A673 (cell line): Measurements from ENCODE around the gene CUL7. TPM values are rescaled to one million over a fixed set of nuclear protein-coding genes. Genes with fewer than 3 reads are reported as not detected.
A peak's percentile ranks its signal among the peaks of the same experiment; 100 is the strongest.

Experiments
- BruUV-seq: library from RNA; stranded (reverse); fragments of 400-500 nt; replicated peaks from 2 replicates; lab custom pipeline; 2021; lab: Mats Ljungman, UMichigan
- CTCF ChIA-PET: fragments of 300-600 bp; sonication (Branson Sonifier 250); formaldehyde crosslinking; loops from one replicate; lab custom pipeline; 2022; ENCODE audit warnings: antibody characterized with exemption; lab: Charles Lee
- POLR2A ChIA-PET: fragments of 300-600 bp; sonication (Branson Sonifier 250); formaldehyde crosslinking; loops from one replicate; lab custom pipeline; 2022; ENCODE audit warnings: antibody characterized with exemption; ENCODE audit not compliant: low non-redundant PET; lab: Charles Lee
- DNase-seq: peaks from one replicate; pipeline ENCODE4 v3.0.0-alpha.2; 2015; ENCODE audit warnings: low spot score
- H3K27ac ChIP-seq: fragments of 200-600 bp; sonication (generic); 2 replicates; pipeline ENCODE4 v1.5.1; 2016; ENCODE audit warnings: mixed run types, low read depth, mild to moderate bottlenecking, mixed read lengths, antibody characterized with exemption, low read length; ENCODE audit not compliant: poor library complexity, severe bottlenecking
- H3K27me3 ChIP-seq: fragments of 200-600 bp; sonication (generic); replicated peaks from 2 replicates; pipeline ENCODE4 v1.6.1; 2017; ENCODE audit warnings: mixed run types, low read depth, mild to moderate bottlenecking, mixed read lengths, antibody characterized with exemption, low read length; ENCODE audit not compliant: insufficient read depth, poor library complexity
- H3K36me3 ChIP-seq: fragments of 200-600 bp; sonication (generic); 2 replicates; pipeline ENCODE4 v1.6.1; 2016; ENCODE audit warnings: mixed run types, mild to moderate bottlenecking, mixed read lengths, antibody characterized with exemption, low read length; ENCODE audit not compliant: insufficient read depth, poor library complexity, severe bottlenecking
- H3K4me1 ChIP-seq: fragments of 200-600 bp; sonication (generic); 2 replicates; pipeline ENCODE4 v1.6.1; 2017; ENCODE audit warnings: mixed run types, mild to moderate bottlenecking, mixed read lengths, antibody characterized with exemption, low read length; ENCODE audit not compliant: insufficient read depth, poor library complexity, severe bottlenecking
- H3K4me3 ChIP-seq: fragments of 200-600 bp; sonication (generic); 2 replicates; pipeline ENCODE4 v1.5.1; 2016; ENCODE audit warnings: low read depth, mixed run types, mild to moderate bottlenecking, mixed read lengths, low read length; ENCODE audit not compliant: poor library complexity, severe bottlenecking
- H3K9me3 ChIP-seq: fragments of 200-600 bp; sonication (generic); 2 replicates; pipeline ENCODE4 v1.6.1; 2016; ENCODE audit warnings: mixed run types, low read depth, mild to moderate bottlenecking, mixed read lengths, antibody characterized with exemption, low read length; ENCODE audit not compliant: poor library complexity, severe bottlenecking
- CTCF ChIP-seq: fragments of 300-800, 200-600 bp; sonication (generic); conservative IDR thresholded peaks from 2 replicates; pipeline ENCODE4 v1.5.1; 2017; ENCODE audit warnings: low read depth, mild to moderate bottlenecking, antibody characterized with exemption, low read length, moderate library complexity, mixed read lengths
- EZH2 ChIP-seq: fragments of 200-600 bp; sonication (generic); IDR thresholded peaks from 2 replicates; pipeline ENCODE4 v1.6.1; 2017; ENCODE audit warnings: borderline replicate concordance, low read depth, mild to moderate bottlenecking, mixed read lengths, antibody characterized with exemption, low read length; ENCODE audit not compliant: poor library complexity, severe bottlenecking
- intact Hi-C: fragments of 100-400 bp; cut with micrococcal nuclease; formaldehyde crosslinking; loops from one replicate; pipeline ENCODE4 v1.10.0; 2022; ENCODE audit not compliant: unreplicated experiment
- total RNA-seq: library from RNA; stranded (reverse); gene quantifications from 2 replicates; pipeline ENCODE4 v1.2.3, GENCODE V29; 2021

The CUL7 gene
- total RNA-seq, 1 experiment from 2014 or later: 29.4 TPM

GRCh38 chr6:43070028-43070632 lies 16.5 kb upstream of the CUL7 start:
- Histone ChIP-seq H3K4me3 (no peak overlapping the region), H3K9me3 (no peaks in the 10 kb centered on the region), H3K36me3 (no peaks in the 10 kb centered on the region), H3K27ac (no peak overlapping the region), H3K4me1 (peaks cover 2% of the 10 kb centered on the region), H3K27me3 (no peaks in the 10 kb centered on the region)
- POLR2A ChIA-PET: no interaction called here
- BruUV-seq: no TSS peak
- intact Hi-C loops: loop anchor here (1.0 kb wide), 1 partner anchor 73 kb away; no protein-coding TSS in a partner anchor
- CTCF ChIA-PET: no interaction called here
- peak; percentile 77 for DNase-seq
- TF ChIP-seq EZH2 (no peak), CTCF (peak; percentile 75)

- ChIA-PET POLR2A (no interaction called here), CTCF (no interaction called here)
Measured at GRCh38 chr6:43062818-43063217, 9.2 kb upstream of the CUL7 start.

DNA sequence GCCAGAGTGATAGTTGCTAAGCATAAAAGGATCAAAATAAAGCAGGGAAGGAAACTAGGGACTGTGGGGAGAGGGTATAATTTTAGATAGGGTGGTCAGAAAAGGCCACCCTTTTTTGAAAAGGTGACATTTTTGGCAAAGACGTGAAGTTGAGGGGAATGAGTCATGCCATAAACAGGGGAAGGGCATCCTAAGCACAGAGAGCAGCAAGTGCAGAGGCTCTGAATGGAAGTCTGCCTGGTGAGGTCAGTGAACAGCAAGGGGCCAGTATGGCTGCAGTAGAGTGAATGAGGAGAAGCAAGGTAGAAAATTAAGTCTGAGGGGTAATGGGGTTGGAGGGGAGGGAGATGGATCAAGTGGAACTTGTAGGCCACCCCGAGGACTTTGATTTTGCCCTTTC lies 8.2 kb upstream of the CUL7 start:
- H3K36me3 ChIP-seq: no peaks in the 10 kb centered on the region
- intact Hi-C loops: no loop called here
- no peaks in the 10 kb centered on the region for H3K27me3 ChIP-seq
- H3K4me3 ChIP-seq: no peak overlapping the region
- ChIA-PET POLR2A (no interaction called here), CTCF (no interaction called here)
- no TSS peak for BruUV-seq
- no peak overlapping the region for H3K27ac ChIP-seq
- no peak for DNase-seq
- peaks cover 13% of the 10 kb centered on the region for H3K4me1 ChIP-seq
- TF ChIP-seq CTCF: no peak
- no peak for TF ChIP-seq EZH2
- H3K9me3 ChIP-seq: no peaks in the 10 kb centered on the region

More at GRCh38 chr6:43062818-43063217, 9.2 kb upstream of the CUL7 start:
- no peak for DNase-seq
- intact Hi-C loops: no loop called here
- H3K9me3 ChIP-seq: no peaks in the 10 kb centered on the region
- no TSS peak for BruUV-seq
- H3K4me3 ChIP-seq: no peak overlapping the region
- TF ChIP-seq CTCF: no peak
- no peak for TF ChIP-seq EZH2
- no peak overlapping the region for H3K27ac ChIP-seq
- peaks cover 13% of the 10 kb centered on the region for H3K4me1 ChIP-seq
- no peaks in the 10 kb centered on the region for H3K27me3 ChIP-seq
- H3K36me3 ChIP-seq: no peaks in the 10 kb centered on the region
